ENCODE results near the gene PPP2R5D. TPM values are rescaled to one million over a fixed set of nuclear protein-coding genes. Genes with fewer than 3 reads are reported as not detected.

PPP2R5D gene
- total and polyA plus RNA-seq, 2 donors: 25.0 to 45.8 TPM

DNA sequence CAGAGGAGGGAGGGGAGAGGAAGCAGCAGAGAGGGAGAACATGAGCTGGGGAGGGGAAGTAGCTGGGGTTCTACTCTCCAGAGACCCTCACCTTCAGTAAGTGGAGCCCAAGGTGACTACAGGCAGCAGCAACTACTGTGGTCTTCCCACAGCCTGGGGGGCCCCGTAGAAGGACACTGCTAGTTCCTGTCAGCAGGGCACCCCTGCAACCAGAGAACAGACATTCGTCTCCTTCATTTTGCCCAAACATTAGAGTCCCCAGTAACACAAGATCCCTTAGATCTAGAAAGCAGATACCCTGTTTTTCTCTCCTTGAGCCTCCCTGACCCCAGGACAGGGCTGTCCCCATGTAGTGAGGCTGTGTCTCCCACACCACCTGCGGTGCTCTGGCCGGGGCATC lies 15.6 kb upstream of the PPP2R5D start:
- 83% methylated on average over 4 of the region's 4 CpGs for WGBS
- no peak for DNase-seq (ENCODE audit: low read depth in 6 of 9, low spot score in 9 of 9)
- Histone ChIP-seq H3K4me1 (ENCODE audit: control insufficient read depth in 2 of 2, insufficient read depth in 2 of 2, low read length in 2 of 2) (peaks cover 4 to 12% of the 10 kb centered on the region in 2 donors), H3K27me3 (ENCODE audit: control insufficient read depth in 2 of 2, insufficient read depth in 1 of 2, low read length in 1 of 2) (no peaks in the 10 kb centered on the region), H3K27ac (ENCODE audit: low read depth in 1 of 2, low read length in 1 of 2) (peak overlapping the region in 1 of 2 donors; percentile 37), H3K36me3 (ENCODE audit: control insufficient read depth in 2 of 2, insufficient read depth in 2 of 2, low read length in 1 of 2) (peaks cover 53 to 86% of the 10 kb centered on the region in 2 donors), H3K4me3 (ENCODE audit: low read length in 2 of 2) (no peak overlapping the region), H3K9me3 (ENCODE audit: control insufficient read depth in 2 of 2, insufficient read depth in 1 of 2, low read length in 1 of 2) (peaks cover 0 to 2% of the 10 kb centered on the region in 2 donors)

- 98% methylated on average over 2 of the region's 2 CpGs for WGBS
- Histone ChIP-seq H3K9me3 (ENCODE audit: control insufficient read depth in 2 of 2, insufficient read depth in 1 of 2, low read length in 1 of 2) (peaks cover 0 to 2% of the 10 kb centered on the region in 2 donors), H3K27me3 (ENCODE audit: control insufficient read depth in 2 of 2, insufficient read depth in 1 of 2, low read length in 1 of 2) (no peaks in the 10 kb centered on the region), H3K36me3 (ENCODE audit: control insufficient read depth in 2 of 2, insufficient read depth in 2 of 2, low read length in 1 of 2) (peaks cover 51 to 85% of the 10 kb centered on the region in 2 donors), H3K4me3 (ENCODE audit: low read length in 2 of 2) (no peak overlapping the region), H3K27ac (ENCODE audit: low read depth in 1 of 2, low read length in 1 of 2) (no peak overlapping the region), H3K4me1 (ENCODE audit: control insufficient read depth in 2 of 2, insufficient read depth in 2 of 2, low read length in 2 of 2) (peaks cover 0 to 5% of the 10 kb centered on the region in 2 donors)
- DNase-seq (ENCODE audit: low read depth in 6 of 9, low spot score in 9 of 9): no peak
Measured at GRCh38 chr6:42969431-42969830, 14.9 kb upstream of the PPP2R5D start.

DNA sequence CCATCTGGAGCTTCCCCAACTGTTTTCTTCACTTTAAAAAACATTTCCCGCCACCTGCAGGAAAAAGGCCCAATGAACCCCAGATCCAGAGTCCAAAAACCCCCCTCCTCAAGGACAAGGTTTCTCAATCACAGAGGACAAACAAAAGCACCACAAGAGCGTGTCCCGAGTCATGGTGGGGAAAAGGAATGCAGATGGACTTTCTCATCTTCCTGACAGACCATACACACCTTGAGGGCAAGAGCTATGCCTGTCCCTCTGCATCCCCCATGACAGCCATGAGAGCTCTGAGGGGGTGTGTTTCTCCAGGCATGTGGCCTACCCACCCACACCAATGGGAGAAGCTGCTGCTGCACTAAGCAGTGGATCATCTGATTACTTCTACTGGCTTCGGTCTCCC lies 14.4 kb upstream of the PPP2R5D start:
- WGBS: 96% methylated on average over 4 of the region's 4 CpGs
- Histone ChIP-seq H3K36me3 (ENCODE audit: control insufficient read depth in 2 of 2, insufficient read depth in 2 of 2, low read length in 1 of 2) (peaks cover 46 to 84% of the 10 kb centered on the region in 2 donors), H3K27me3 (ENCODE audit: control insufficient read depth in 2 of 2, insufficient read depth in 1 of 2, low read length in 1 of 2) (no peaks in the 10 kb centered on the region), H3K4me3 (ENCODE audit: low read length in 2 of 2) (no peak overlapping the region), H3K9me3 (ENCODE audit: control insufficient read depth in 2 of 2, insufficient read depth in 1 of 2, low read length in 1 of 2) (peaks cover 0 to 2% of the 10 kb centered on the region in 2 donors), H3K27ac (ENCODE audit: low read depth in 1 of 2, low read length in 1 of 2) (no peak overlapping the region), H3K4me1 (ENCODE audit: control insufficient read depth in 2 of 2, insufficient read depth in 2 of 2, low read length in 2 of 2) (peaks cover 0 to 3% of the 10 kb centered on the region in 2 donors)
- no peak for DNase-seq (ENCODE audit: low read depth in 6 of 9, low spot score in 9 of 9)

DNA sequence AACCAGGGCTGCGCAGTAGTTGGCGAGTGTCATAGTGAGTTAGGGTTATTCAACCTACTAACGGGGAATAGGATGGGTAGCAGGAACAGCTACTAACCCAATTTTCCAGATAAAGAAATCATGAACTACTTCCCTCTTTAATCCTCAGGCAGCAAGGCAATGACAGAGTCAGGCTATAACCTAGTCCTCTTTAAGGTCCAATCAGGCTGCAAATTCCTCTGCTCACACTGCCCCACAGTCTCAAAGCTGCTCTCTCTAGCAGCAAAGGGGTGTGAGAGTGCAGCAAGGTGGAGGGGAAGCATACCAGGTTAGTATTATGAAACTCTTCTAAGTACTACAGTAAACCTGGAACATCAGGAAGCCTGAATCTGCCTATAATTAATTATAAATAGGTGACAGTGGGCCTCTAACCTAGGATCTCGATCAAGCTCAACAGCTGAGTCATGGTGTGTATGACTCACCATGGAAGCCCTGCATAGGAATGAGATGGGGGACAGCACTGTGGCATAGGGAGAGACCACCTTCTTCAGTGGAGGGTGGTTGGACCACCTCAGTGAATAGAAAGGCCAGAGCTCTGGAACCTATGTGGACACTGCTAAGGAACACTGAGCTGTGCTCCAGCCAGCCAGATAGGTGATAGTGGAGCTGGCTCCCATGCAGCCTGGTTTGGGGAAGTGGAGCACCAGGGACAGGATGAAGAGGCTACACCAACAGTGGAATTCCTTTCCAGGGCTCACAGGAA lies 13.3 kb upstream of the PPP2R5D start:
- Histone ChIP-seq H3K9me3 (ENCODE audit: control insufficient read depth in 2 of 2, insufficient read depth in 1 of 2, low read length in 1 of 2) (peaks cover 0 to 2% of the 10 kb centered on the region in 2 donors), H3K4me1 (ENCODE audit: control insufficient read depth in 2 of 2, insufficient read depth in 2 of 2, low read length in 2 of 2) (peaks cover 0 to 5% of the 10 kb centered on the region in 2 donors), H3K27ac (ENCODE audit: low read depth in 1 of 2, low read length in 1 of 2) (no peak overlapping the region), H3K36me3 (ENCODE audit: control insufficient read depth in 2 of 2, insufficient read depth in 2 of 2, low read length in 1 of 2) (peaks cover 35 to 77% of the 10 kb centered on the region in 2 donors), H3K27me3 (ENCODE audit: control insufficient read depth in 2 of 2, insufficient read depth in 1 of 2, low read length in 1 of 2) (no peaks in the 10 kb centered on the region), H3K4me3 (ENCODE audit: low read length in 2 of 2) (no peak overlapping the region)
- 87% methylated on average over 4 of the region's 4 CpGs for WGBS
- DNase-seq (ENCODE audit: low read depth in 6 of 9, low spot score in 9 of 9): no peak

- Histone ChIP-seq H3K36me3 (ENCODE audit: control insufficient read depth in 2 of 2, insufficient read depth in 2 of 2, low read length in 1 of 2) (peaks cover 27 to 70% of the 10 kb centered on the region in 2 donors), H3K27ac (ENCODE audit: low read depth in 1 of 2, low read length in 1 of 2) (no peak overlapping the region), H3K27me3 (ENCODE audit: control insufficient read depth in 2 of 2, insufficient read depth in 1 of 2, low read length in 1 of 2) (no peaks in the 10 kb centered on the region), H3K4me3 (ENCODE audit: low read length in 2 of 2) (no peak overlapping the region), H3K9me3 (ENCODE audit: control insufficient read depth in 2 of 2, insufficient read depth in 1 of 2, low read length in 1 of 2) (peaks cover 0 to 2% of the 10 kb centered on the region in 2 donors), H3K4me1 (ENCODE audit: control insufficient read depth in 2 of 2, insufficient read depth in 2 of 2, low read length in 2 of 2) (peaks cover 0 to 5% of the 10 kb centered on the region in 2 donors)
- 93% methylated on average over 3 of the region's 3 CpGs for WGBS
- DNase-seq (ENCODE audit: low read depth in 6 of 9, low spot score in 9 of 9): no peak
Measured at GRCh38 chr6:42971746-42972327, 12.5 kb upstream of the PPP2R5D start.

DNA sequence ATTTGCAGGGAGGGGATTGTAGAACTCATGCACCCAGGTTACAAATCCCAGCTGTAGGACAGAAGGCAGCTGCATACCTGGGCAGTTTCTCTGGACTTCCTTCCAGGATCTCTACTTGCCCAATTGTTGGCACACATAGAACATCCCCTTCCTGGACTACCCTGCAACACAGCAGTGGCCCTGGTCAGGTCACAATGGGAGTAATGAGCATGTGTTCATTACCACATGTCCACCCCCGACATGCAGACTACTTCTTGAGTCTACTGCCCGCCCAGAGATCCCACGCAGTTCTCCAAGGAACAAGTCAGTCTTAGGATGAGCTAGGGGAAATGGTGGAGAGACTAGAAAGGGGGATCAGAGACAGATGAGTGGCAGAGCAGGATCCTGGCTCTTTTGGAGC lies 10.4 kb upstream of the PPP2R5D start:
- 99% methylated on average over 3 of the region's 3 CpGs for WGBS
- no peaks in the 10 kb centered on the region for H3K27me3 ChIP-seq (ENCODE audit: control insufficient read depth in 2 of 2, insufficient read depth in 1 of 2, low read length in 1 of 2)
- H3K4me3 ChIP-seq (ENCODE audit: low read length in 2 of 2): no peak overlapping the region
- H3K9me3 ChIP-seq (ENCODE audit: control insufficient read depth in 2 of 2, insufficient read depth in 1 of 2, low read length in 1 of 2): peaks cover 0 to 2% of the 10 kb centered on the region in 2 donors
- peaks cover 3 to 20% of the 10 kb centered on the region in 2 donors for H3K4me1 ChIP-seq (ENCODE audit: control insufficient read depth in 2 of 2, insufficient read depth in 2 of 2, low read length in 2 of 2)
- peaks cover 12 to 53% of the 10 kb centered on the region in 2 donors for H3K36me3 ChIP-seq (ENCODE audit: control insufficient read depth in 2 of 2, insufficient read depth in 2 of 2, low read length in 1 of 2)
- H3K27ac ChIP-seq (ENCODE audit: low read depth in 1 of 2, low read length in 1 of 2): no peak overlapping the region
- no peak for DNase-seq (ENCODE audit: low read depth in 6 of 9, low spot score in 9 of 9)

- H3K4me3 ChIP-seq (ENCODE audit: low read length in 2 of 2): no peak overlapping the region
- H3K27me3 ChIP-seq (ENCODE audit: control insufficient read depth in 2 of 2, insufficient read depth in 1 of 2, low read length in 1 of 2): no peaks in the 10 kb centered on the region
- peaks cover 5 to 42% of the 10 kb centered on the region in 2 donors for H3K36me3 ChIP-seq (ENCODE audit: control insufficient read depth in 2 of 2, insufficient read depth in 2 of 2, low read length in 1 of 2)
- H3K9me3 ChIP-seq (ENCODE audit: control insufficient read depth in 2 of 2, insufficient read depth in 1 of 2, low read length in 1 of 2): no peaks in the 10 kb centered on the region
- H3K4me1 ChIP-seq (ENCODE audit: control insufficient read depth in 2 of 2, insufficient read depth in 2 of 2, low read length in 2 of 2): peaks cover 8 to 28% of the 10 kb centered on the region in 2 donors
- WGBS: 95% methylated on average over 5 of the region's 5 CpGs
- H3K27ac ChIP-seq (ENCODE audit: low read depth in 1 of 2, low read length in 1 of 2): no peak overlapping the region
- no peak for DNase-seq (ENCODE audit: low read depth in 6 of 9, low spot score in 9 of 9)
Measured at GRCh38 chr6:42974919-42975505, 9.4 kb upstream of the PPP2R5D start.

- peaks cover 10 to 34% of the 10 kb centered on the region in 2 donors for H3K4me1 ChIP-seq (ENCODE audit: control insufficient read depth in 2 of 2, insufficient read depth in 2 of 2, low read length in 2 of 2)
- WGBS: 1% methylated on average over 28 of the region's 28 CpGs
- H3K27me3 ChIP-seq (ENCODE audit: control insufficient read depth in 2 of 2, insufficient read depth in 1 of 2, low read length in 1 of 2): no peaks in the 10 kb centered on the region
Measured at GRCh38 chr6:42978487-42978838, 5.9 kb upstream of the PPP2R5D start.

More at GRCh38 chr6:42978487-42978838, 5.9 kb upstream of the PPP2R5D start:
- H3K4me3 ChIP-seq (ENCODE audit: low read length in 2 of 2): peak overlapping the region; percentile 85 to 99
- peak overlapping the region; percentile 66 to 98 for H3K27ac ChIP-seq (ENCODE audit: low read depth in 1 of 2, low read length in 1 of 2)
- no peak for DNase-seq (ENCODE audit: low read depth in 6 of 9, low spot score in 9 of 9)
- H3K9me3 ChIP-seq (ENCODE audit: control insufficient read depth in 2 of 2, insufficient read depth in 1 of 2, low read length in 1 of 2): no peaks in the 10 kb centered on the region
- peaks cover 5 to 16% of the 10 kb centered on the region in 2 donors for H3K36me3 ChIP-seq (ENCODE audit: control insufficient read depth in 2 of 2, insufficient read depth in 2 of 2, low read length in 1 of 2)
